Lower leg skin (tissue), 4 donors: ENCODE results near the gene MACF1. TPM values are rescaled to one million over a fixed set of nuclear protein-coding genes. Genes with fewer than 3 reads are reported as not detected.

Experiments
- DNase-seq, 2 donors: peaks; one replicate each; pipeline ENCODE4 v3.0.0-alpha.2; 2019; ENCODE audit warnings: low spot score in 2 of 2
- H3K4me3 ChIP-seq: fragments of 200-600 bp; sonication (generic); 2 replicates; pipeline ENCODE4 v1.5.1; 2017; ENCODE audit warnings: mild to moderate bottlenecking, low read depth; ENCODE audit not compliant: poor library complexity, severe bottlenecking
- POLR2A ChIP-seq, 2 donors: fragments of 450-650 bp; IDR thresholded peaks; one replicate each; pipeline ENCODE4 v1.6.1; 2016 to 2017; ENCODE audit warnings: antibody characterized with exemption in 2 of 2, mild to moderate bottlenecking in 1 of 2, moderate library complexity in 1 of 2
- WGBS, 2 donors: methylation state at CpG; one replicate each; pipeline ENCODE4 v1.1.5; 2018; 5-methylcytosine and 5-hydroxymethylcytosine counted together
- intact Hi-C: fragments of 100-400 bp; cut with DNase I; formaldehyde crosslinking; loops from one replicate; pipeline ENCODE4 v1.15.0; 2023; ENCODE audit warnings: low total_unique reads
- total RNA-seq, 4 donors: library from RNA; depleted of rRNA; stranded (reverse); fragments of >200 nt; gene quantifications; one replicate each; pipeline ENCODE4 v1.1.0, GENCODE V29; 2016
- TF ChIP-seq, protein P1 (sequence below), 3 donors: fragments of 450-650 bp; IDR thresholded peaks; one replicate each; pipeline ENCODE4 v1.5.1; 2016; ENCODE audit warnings: antibody characterized with exemption in 3 of 3, mild to moderate bottlenecking in 3 of 3, moderate library complexity in 2 of 3

The MACF1 gene
- total RNA-seq, 4 donors from 2014 or later = 427 to 686 (median 463) TPM

- no peak overlapping the region for H3K4me3 ChIP-seq
- no peak for DNase-seq
- intact Hi-C loops = no loop called here
- TF ChIP-seq, protein P1, sequence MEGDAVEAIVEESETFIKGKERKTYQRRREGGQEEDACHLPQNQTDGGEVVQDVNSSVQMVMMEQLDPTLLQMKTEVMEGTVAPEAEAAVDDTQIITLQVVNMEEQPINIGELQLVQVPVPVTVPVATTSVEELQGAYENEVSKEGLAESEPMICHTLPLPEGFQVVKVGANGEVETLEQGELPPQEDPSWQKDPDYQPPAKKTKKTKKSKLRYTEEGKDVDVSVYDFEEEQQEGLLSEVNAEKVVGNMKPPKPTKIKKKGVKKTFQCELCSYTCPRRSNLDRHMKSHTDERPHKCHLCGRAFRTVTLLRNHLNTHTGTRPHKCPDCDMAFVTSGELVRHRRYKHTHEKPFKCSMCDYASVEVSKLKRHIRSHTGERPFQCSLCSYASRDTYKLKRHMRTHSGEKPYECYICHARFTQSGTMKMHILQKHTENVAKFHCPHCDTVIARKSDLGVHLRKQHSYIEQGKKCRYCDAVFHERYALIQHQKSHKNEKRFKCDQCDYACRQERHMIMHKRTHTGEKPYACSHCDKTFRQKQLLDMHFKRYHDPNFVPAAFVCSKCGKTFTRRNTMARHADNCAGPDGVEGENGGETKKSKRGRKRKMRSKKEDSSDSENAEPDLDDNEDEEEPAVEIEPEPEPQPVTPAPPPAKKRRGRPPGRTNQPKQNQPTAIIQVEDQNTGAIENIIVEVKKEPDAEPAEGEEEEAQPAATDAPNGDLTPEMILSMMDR (IDR thresholded peaks at IDR 0.05) = no peak
- TF ChIP-seq POLR2A (IDR thresholded peaks at IDR 0.05) = no peak
- WGBS, 2 donors = 97 to 98% methylated on average over 4 of the region's 4 CpGs
Measured at GRCh38 chr1:39229504-39229903, 25.0 kb downstream of the MACF1 start.

DNA sequence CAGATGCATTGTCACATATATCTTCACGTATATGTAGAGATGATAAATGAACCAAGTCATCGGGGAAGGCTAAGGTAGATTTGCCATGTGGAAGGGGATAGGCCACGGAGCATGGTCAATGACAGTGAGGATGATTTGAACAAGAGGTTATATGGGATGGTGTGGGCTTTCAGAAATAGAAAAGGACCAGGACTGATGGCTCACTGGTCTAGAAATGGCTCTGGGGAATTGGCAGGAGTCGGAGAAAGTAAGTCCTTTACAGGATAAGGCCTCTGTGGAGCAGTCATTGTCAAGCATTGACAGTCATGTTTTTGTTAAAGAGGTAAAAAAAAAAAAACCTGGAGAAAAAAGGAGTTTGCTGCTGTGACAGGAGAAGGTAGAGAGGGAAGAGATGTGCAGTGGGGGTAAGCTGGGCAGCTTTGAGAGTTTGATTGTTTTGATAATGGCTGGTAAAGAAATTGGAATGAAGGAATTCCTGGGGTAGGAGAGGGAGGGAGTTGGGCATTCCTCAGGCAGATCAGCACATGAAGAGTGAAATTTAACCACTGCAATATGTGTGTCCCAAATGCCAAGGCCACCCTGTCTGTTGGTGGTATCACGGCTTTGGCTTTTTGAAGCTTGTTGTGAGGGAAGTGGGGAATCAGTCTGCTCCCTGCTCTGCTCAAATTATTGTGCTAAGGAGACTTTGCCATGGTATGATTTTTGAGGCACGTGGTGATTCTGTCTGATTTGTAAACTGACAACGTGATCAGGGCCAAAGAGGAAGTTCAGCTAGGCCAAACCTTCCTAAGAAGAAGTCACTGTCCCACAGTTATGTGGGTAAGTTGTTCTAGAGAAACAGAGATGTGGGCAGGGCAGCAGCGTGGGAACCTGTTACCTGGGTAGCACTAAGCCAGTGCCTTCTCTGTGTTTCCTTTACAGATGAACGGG is 26.0 kb downstream of the MACF1 start:
- no peak overlapping the region for H3K4me3 ChIP-seq
- intact Hi-C loops = no loop called here
- peak in 1 of 2 donors; percentile 51 for DNase-seq
- 64 to 66% methylated on average over 9 of the region's 9 CpGs for WGBS, 2 donors
- no peak for TF ChIP-seq POLR2A (IDR thresholded peaks at IDR 0.05)
- TF ChIP-seq, protein P1 (IDR thresholded peaks at IDR 0.05) = no peak

- no peak for TF ChIP-seq POLR2A (IDR thresholded peaks at IDR 0.05)
- TF ChIP-seq, protein P1 (IDR thresholded peaks at IDR 0.05) = no peak
- intact Hi-C loops = no loop called here
- 89 to 91% methylated on average over 4 of the region's 4 CpGs for WGBS, 2 donors
- no peak for DNase-seq
- H3K4me3 ChIP-seq = no peak overlapping the region
Measured at GRCh38 chr1:39236971-39237370, 32.5 kb downstream of the MACF1 start.

DNA sequence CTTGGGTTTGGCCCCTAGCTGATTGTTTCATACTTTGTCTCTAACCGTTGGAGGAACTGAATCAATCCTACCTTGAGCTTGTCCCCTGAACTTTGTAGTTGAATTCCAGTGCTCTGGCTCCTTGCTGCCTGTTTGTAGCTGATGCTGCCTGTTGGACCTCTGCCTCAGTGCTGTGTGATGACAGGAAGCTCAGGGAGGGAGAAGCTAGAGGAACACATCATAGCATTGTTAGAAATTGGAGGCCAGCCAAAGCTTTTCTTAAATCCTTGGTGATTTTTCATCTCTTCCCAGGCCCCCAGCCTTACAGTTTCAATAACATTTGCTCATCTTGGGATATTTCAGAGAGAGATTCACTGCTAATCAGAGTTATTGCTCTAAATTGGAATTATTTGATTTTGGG is 34.0 kb downstream of the MACF1 start:
- TF ChIP-seq, protein P1 (IDR thresholded peaks at IDR 0.05) = no peak
- TF ChIP-seq POLR2A (IDR thresholded peaks at IDR 0.05) = no peak
- H3K4me3 ChIP-seq = no peak overlapping the region
- DNase-seq = peak in 1 of 2 donors; percentile 62
- WGBS, 2 donors = 41 to 42% methylated on average over 1 of the region's 1 CpG
- intact Hi-C loops = no loop called here

DNA sequence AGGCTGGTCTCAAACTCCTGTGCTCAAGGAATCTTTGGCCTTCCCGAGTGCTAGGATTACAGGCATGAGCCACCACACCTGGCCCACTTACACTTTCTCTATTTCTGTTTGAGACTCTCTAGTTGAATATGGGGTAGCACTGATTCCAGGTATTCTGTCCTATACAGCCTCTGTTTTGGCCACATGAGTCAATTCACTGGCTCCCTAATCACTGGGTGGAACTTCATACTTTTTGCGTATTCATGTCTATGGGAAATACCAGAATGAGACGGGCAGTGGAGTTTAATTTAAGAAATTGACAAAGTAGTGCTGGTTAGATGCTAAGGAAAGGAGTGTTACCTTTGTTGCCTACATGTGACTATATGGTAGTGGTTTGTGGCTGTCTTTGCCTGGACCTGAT is 35.5 kb downstream of the MACF1 start:
- intact Hi-C loops = no loop called here
- WGBS, 2 donors = 89 to 90% methylated on average over 3 of the region's 3 CpGs

More for the DNA sequence above, 35.5 kb downstream of the MACF1 start:
- DNase-seq = no peak
- TF ChIP-seq POLR2A (IDR thresholded peaks at IDR 0.05) = no peak
- TF ChIP-seq, protein P1 (IDR thresholded peaks at IDR 0.05) = no peak
- no peak overlapping the region for H3K4me3 ChIP-seq
